A204.1 (cell line): ENCODE data around the gene MYL3.

Experiments
- FAIRE-seq: peaks from 2 replicates; lab custom pipeline; 2012; peaks lifted over from hg19 to GRCh38; lab: Jason Lieb, UNC

The MYL3 gene

GRCh38 chr3:46899151-46900006 lies 36.1 kb upstream of the MYL3 start:
- FAIRE-seq = no peak

- FAIRE-seq = no peak
These were observed 35.3 kb upstream of the MYL3 start for GRCh38 chr3:46898321-46899150.

GRCh38 chr3:46897829-46898320 lies 34.6 kb upstream of the MYL3 start:
- FAIRE-seq = no peak

GRCh38 chr3:46897031-46897430 lies 33.8 kb upstream of the MYL3 start:
- FAIRE-seq = no peak

- no peak for FAIRE-seq
These were observed 33.1 kb upstream of the MYL3 start for GRCh38 chr3:46896386-46896785.

GRCh38 chr3:46895761-46896160 lies 32.5 kb upstream of the MYL3 start:
- no peak for FAIRE-seq

GRCh38 chr3:46895204-46895660 lies 32.0 kb upstream of the MYL3 start:
- no peak for FAIRE-seq

GRCh38 chr3:46894256-46894655 lies 31.0 kb upstream of the MYL3 start:
- no peak for FAIRE-seq

GRCh38 chr3:46893763-46894162 lies 30.5 kb upstream of the MYL3 start:
- FAIRE-seq = no peak

- no peak for FAIRE-seq
These were observed 30.0 kb upstream of the MYL3 start for GRCh38 chr3:46893146-46893748.

GRCh38 chr3:46892285-46893145 lies 29.3 kb upstream of the MYL3 start:
- no peak for FAIRE-seq

GRCh38 chr3:46891132-46891531 lies 27.9 kb upstream of the MYL3 start:
- FAIRE-seq = no peak

GRCh38 chr3:46890132-46890531 lies 26.9 kb upstream of the MYL3 start:
- no peak for FAIRE-seq

- FAIRE-seq = no peak
These were observed 26.3 kb upstream of the MYL3 start for GRCh38 chr3:46889381-46890110.

- FAIRE-seq = no peak
These were observed 25.5 kb upstream of the MYL3 start for GRCh38 chr3:46888705-46889104.

GRCh38 chr3:46887980-46888494 lies 24.8 kb upstream of the MYL3 start:
- FAIRE-seq = no peak

GRCh38 chr3:46885612-46886011 lies 22.4 kb upstream of the MYL3 start:
- FAIRE-seq = no peak

GRCh38 chr3:46884929-46885328 lies 21.7 kb upstream of the MYL3 start:
- no peak for FAIRE-seq

GRCh38 chr3:46884427-46884826 lies 21.2 kb upstream of the MYL3 start:
- FAIRE-seq = no peak

GRCh38 chr3:46883830-46884185 lies 20.6 kb upstream of the MYL3 start:
- no peak for FAIRE-seq
